Measurements from ENCODE around the gene SYNPO.
A peak's percentile ranks its signal among the peaks of the same experiment; 100 is the strongest.

SYNPO gene

DNA sequence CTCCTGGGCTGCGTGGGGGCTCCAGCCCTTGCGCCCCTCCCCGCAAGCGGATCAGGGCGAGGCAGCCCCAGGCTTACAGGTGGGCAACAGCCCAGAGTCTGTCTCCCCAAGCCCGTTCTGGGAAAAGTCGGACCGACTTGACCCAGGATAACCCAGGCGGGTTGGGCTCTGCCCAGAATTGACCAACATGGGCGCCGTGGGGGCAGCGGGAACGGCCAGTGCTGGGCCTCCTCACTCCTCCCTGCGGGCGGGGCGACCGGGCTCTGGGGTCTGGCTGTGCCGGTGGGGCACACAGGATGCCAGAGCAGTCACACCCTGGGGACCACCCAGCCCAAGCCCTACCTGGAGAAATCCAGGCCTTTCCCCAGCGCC, 15.3 kb upstream of the SYNPO start:
- DNase-seq (ENCODE audit: low read depth) = no peak

DNA sequence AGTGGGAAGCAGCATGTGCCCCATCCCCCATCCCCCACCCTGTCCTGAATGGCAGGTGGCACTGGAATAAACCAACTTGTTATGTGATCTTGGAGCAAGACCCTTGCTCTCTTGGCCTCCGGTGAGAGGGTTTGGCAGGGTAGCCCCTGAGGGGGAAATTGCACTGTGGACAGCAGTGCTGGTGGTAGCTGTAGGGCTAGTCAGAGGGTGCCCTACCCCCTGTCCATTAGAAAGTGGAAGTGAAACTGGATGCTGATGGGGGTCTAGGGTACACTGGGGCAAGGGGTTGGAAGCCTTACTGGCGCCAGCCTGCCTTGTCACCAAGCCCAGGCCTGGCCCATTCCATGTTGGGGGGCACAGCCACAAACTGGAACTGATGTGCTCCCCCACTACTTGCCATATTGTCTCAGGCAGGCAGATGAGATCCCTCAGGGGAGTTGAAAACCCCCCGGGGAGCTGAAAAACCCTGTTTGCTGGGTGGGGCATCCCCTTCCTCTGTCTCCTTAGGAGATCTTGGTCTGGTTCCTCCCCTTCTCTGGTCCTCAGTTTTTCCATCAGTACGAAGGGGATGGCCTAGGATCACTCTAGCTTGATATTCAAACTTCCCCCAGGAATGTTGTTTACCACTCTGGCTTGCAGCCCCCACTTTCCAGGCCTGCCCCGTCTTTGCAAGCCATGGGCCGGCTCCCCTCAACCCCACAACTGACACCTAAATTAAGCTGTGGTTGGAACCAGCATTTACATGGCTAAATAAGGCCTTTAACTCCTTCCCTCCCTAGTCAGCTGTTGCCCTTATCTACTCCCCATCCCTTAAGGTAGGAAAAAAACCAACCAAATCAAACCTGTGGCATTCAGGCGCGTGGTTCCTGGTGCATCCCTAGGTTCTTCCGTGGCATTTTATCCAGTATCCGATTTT, 14.4 kb upstream of the SYNPO start:
- no peak for DNase-seq (ENCODE audit: low read depth)

DNA sequence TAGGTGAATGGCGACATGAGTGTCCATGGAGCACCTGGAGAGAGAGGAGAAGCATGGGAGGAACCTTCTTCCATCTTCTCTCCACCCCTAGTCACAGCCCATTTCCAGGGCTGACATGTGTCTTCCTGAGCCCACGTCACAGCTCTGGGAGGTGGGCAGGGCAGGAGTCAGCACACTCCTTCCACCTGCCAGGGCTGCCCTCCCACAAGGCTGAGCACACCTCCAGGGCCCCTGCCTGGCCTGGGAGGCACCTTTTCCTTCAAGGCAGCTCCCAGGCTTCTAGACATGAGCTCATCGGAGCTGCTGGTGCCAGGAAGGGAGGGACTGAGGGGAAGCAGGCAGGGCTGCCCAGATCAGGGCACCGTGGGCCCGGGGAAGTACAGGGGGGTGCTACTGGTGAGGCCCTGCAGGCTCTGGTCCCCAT, 13.6 kb upstream of the SYNPO start:
- DNase-seq (ENCODE audit: low read depth) = no peak

DNA sequence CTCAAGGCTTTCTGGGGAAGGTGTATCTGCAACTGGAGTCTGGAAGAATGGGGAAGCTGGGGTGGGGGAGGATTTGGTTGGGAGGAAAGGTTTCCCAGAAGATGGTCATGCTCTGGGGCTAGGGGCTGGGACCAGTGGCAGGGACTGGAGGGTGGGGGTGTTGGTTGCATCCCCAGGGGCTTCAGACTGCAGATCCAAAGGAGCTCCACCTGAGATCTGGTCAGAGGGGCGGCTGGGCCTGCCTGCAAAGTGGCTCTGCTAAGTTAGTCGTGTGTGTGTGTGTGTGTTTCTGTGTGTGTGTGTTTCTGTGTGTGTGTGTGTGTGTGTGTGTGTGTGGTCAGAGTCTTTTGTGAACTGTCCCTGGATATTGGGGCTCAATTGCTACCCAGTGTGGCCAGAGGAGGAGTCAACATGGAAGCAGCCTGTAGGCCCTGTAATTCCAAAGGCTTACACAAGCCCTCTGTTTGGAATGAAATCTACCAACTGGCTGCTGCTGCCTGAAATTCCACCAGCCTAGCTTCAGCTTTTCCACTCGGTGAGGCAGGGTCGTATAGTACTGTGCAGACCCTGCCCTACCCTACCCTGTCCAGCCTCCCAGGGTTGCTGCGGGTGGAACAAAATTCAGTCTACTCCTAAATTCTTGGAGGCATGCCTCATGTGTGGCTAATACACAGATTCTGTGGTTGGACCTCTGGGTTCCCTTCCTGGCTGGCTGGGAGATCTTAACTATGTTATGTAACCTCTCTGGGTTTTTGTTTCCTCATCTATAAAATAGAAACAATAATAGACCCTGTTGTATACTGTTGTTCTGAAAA, 12.5 kb upstream of the SYNPO start:
- no peak for DNase-seq (ENCODE audit: low read depth)

DNA sequence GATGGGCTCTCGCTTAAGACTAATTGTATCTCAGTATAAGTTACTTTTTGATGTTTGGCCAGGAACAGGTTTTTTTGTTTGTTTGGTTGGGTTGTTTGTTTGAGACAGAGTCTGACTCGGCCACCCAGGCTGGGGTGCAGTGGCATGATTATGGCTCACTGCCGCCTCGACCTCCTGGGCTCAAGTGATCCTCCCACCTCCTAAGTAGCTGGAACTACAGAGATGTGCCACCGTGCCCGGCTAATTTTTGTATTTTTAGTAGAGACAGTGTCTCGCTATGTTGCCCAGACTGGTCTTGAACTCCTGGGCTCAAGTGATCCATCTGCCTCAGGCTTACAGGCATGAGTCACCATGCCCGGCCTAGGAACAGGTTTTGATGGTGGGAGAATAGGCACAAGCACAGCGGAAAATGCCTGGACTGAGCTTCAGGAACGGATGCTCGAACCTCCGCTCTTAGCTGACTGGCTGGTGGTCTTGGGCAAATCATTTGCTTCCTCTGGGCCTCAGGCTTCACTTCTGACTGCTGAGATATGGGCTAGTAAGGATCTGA, 11.4 kb upstream of the SYNPO start:
- DNase-seq (ENCODE audit: low read depth) = no peak

DNA sequence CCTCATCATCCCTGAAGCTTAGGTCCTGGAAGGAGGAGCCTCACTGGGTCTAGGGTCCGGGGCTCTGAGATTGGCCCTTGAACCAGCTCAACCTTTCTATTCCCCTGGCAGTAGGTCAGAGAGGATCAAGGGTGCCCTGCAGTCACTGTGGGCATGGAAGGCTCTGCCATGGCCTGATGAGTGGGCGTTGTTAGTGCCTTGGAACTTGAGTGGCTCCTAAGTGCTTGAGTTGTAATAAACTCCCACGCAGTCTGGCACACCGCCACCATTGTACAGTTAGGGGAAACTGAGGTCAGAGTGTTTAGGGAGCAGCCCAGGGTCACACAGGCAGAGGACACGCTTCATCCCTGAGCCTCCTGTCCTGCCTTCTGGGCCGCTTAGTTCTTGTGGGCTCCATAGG, 10.4 kb upstream of the SYNPO start:
- no peak for DNase-seq (ENCODE audit: low read depth)

DNA sequence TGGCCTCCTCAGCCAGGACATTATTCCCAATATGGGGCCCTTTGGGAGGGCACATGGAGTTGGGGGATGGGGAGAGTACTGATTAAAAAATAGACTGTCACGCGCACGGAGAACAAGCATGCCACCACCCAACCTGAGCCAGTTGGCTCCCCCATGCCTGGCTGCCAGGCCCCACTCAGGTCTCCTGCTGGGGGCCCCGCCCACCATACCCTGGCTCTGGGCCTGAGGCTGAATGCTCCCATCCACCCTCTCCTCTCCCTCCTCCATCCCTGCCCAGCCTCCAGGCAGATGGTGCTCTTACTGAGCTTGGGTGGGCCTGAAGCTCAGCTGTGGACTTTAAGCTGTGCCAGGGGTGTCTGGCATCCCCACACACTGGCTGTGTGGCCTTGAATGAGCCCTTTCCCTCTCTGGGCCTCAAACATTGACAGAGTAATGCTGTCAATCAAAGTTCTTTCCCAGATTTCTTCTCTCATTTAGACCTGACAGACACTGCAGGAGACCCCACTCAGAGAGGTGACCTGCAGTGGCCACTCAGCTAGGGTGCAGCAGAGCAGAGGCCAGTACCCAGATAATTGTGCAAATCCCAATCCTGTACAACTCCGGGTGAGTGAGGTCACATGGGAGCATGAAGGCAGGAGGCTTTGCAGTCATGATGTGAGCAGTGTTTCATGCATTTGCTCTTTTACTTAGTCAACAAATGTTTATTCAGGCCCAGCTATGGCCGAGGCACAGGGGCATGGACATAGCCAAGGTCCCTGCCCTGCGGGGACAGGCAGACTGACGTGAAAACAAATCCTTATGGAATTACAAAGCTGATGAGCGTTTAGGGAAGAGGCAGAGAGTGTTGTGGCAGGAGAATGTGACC, 9.8 kb upstream of the SYNPO start:
- DNase-seq (ENCODE audit: low read depth) = no peak

DNA sequence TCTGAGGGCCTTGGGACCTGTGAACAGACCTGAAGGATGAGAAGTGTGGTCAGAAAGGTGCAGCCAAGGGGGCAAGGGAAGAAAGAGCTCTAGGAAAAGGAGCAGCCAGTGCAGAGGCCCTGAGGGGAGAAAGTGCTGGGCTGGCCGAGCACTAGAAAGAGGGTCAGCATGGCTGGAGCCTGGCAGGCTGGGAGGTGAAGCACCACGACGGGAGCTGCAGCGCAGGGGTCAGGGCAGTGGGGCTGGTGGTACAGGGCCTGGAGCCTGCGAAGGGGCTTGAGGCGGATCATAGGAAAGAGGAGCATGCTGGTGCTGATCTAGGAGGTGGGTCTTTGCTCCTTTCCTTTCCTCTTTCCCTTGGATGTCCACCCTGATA, 9.1 kb upstream of the SYNPO start:
- no peak for DNase-seq (ENCODE audit: low read depth)

DNA sequence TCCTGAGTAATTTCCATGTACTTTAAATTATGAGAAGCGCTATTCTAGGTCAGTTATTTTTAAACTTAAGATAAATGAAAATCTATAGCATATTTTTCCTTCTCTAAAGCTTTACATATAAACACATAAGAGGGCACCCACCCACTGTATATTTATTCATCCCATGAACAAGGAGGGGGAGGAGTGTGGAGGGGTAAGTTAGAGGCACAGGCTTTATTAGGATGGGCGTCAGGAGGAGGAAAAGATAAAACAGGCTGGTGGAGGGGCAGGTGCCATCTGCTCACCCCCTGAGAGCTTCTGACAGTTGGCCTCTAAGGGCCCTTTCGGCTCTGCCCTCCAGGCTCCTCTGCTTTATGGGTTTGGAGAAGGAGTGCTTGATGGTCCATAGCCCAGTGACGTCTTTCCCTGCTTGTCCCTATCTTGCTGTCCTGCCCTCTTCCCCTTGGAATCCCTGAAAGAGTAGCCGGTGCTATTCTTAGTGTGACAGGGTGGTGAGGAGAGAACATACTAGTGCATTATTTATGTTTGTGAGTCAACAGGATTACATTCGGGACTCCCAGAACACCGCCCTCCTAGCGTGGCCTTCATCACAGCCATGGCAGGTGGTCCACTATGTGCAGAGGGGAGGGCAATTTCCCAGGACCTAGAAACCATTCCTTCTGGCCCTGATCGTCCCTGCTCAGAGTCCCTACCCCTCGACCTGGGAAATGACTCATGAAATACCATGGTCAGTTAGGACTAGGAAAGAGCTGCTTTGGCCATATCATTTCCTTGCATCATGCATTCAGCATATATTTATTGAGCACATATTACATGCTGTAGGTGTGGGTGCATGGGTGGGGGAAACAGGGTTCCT, 7.9 kb upstream of the SYNPO start:
- DNase-seq (ENCODE audit: low read depth) = peak; percentile 27

DNA sequence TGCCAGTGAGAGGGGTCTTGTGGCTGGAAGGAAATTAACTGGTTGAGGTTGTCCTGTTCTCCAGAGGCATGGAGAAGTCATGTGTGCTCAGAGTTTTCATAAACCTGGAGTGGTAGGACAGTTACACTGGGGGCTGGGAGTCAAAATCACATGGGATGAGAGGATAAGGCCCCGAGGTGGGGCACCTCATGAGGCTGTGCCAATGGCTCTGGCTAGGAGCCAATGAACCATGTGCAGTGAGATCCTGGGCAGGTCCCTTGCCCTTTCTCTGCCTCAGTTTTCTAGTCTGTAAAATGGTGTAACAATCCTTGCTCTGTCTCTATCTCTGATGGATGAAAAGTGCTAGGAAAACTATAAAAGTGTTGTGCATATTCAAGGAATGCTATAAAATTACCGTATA, 7.0 kb upstream of the SYNPO start:
- DNase-seq (ENCODE audit: low read depth) = no peak

DNA sequence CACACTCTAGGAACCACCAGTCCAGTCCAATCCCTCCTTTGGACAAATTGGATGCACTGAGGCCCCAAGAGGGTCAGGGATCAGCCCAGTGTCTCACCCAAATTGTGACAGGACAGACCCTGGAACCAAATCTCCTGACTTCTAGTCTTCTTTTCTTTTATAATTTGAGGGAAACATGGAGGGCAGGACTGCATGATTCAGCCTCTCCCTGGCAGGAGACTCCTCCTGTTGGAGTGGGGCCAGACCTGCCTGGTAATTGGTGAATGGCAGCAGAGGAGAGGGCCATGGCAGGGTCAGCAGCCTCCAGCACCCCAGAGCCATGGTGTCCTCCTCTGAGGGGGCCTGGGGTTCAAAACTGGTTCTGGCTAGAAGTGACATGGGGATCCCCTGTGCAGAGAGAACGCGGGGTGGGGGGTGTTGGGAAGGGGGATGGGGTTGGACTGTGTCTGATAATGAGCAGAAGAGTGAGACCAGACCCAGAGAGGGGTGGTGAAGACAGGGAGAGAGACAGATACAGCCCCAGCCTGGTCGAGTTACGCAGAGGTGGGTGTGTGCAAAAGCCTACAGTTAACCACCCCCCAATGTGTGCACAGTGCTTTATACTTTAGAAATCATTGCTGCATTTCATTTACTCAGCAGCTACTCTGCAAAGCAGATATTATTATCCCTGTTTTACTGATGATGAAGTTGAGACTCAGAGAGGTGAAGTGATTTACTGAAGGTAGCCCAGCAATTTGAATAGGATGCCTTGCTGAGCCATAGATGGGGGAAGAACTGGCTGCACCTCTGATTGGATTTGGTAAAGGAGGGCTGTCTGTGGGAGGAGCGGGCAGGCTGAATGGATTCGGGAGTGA, 3.8 kb upstream of the SYNPO start:
- DNase-seq (ENCODE audit: low read depth) = peak; percentile 27

DNA sequence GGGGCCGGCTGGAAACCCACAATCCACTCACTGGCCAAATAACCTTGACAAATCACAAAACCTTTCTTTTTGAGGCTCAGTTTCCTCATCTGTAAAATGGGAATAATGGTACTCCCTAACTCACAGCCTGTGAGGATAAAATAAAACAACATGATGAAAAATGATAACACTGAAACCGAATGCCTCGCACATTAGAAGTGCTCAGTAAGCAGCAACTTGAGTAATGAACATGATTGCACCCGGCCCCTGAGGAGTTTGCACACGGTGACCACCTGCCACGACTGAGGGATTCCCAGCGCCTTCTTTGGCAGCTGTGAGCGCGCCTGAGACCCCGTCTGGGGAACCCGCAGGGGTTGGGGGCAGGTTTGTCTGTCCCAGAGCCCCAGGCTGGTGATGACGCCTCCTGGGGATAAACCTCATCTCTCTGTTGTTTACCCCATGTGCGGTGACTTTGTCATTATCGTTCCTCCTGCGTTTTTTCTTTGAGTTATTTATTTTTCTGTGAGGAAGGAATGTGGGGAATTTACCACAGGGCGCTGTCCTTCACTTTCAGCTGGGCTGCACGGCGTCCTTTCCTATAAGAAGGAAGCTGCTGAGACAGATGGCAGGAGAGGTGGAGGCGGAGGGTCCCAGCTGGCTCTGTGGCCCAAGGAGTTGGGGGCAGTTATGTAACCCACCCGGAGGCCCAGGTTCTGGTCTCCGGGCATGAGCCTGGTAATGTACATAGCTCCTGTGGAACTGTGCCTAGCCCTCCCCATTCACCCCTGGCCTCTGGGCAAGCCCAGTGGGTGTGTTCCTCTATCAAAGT, 3.0 kb upstream of the SYNPO start:
- peak; percentile 22 for DNase-seq (ENCODE audit: low read depth)

DNA sequence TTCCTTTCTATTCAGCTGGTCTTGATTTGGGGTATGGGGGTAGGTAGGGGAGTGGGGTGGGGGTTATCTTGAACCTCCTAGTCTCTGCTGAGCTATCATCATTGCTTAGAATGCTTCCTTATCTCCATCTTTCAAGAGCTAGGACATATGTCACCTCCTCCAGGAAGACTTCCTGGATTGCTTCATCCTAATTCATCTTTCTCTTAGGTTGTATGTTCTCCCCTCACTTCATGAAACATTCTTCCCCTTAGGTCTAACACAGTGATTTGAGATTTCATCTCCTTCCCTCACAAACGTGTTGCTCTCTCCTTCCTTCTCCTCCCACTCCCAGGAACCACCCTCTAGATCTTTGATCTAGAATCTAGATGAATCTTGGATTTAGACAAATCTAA, 2.4 kb upstream of the SYNPO start:
- no peak for DNase-seq (ENCODE audit: low read depth)

DNA sequence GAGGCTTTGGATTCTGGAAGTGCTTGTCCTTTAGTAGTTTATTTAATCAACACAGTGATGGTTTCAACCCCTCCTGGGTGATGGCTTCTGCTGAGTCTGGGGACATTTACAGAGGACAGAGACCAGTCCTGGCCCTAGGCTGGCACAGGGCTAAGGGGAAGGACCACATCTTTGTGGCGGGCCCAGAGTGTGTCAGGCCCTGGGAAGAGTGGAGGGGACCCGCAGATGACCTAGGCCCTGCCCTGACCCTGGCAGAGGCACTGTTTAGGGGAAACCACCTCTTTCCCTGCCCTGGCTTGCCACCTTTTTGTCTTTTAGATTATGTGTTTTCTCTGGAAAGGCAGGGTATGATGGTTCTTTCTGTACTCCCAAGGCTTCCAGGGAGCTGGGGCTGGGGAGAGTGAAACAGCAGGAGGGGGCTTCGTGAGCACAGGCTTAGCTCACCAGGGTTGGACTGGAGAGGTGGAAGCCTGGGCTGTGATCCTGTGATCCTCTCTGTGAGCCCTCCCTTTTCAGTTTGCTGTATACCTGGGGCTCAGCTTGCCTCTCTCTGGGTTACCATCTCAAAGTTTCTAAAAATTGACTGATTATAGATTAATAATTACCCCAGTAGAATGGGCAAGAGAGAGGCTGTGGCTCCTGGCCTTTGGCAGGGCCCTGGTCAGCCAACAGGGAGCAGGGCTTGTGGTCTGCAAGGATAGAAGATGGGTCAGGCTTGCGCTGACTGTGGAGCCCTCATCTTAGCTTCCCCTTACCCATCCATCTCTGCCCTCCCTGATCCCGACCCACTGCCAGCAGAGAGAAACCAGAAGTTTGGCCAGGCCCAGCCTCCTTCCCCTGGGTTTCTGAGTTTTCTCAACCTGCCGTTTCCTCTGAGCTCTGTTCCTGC, 1.7 kb upstream of the SYNPO start:
- DNase-seq (ENCODE audit: low read depth) = no peak

DNA sequence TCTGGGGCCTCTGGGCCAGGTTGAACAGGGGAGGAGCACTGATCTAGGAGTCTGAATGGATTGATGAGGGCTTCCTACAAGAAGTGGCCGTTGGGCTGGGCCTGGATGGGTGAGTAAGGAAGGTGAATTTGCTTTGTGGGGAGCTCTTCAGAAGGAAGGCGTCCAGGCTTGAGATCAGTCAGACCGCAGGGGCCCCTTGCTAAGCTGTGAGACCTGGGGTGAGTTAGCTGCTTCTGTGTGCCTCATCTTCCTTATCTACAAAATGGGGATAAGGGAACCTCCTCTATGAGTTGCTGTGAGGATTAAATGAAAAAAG, 1.1 kb upstream of the SYNPO start:
- no peak for DNase-seq (ENCODE audit: low read depth)

DNA sequence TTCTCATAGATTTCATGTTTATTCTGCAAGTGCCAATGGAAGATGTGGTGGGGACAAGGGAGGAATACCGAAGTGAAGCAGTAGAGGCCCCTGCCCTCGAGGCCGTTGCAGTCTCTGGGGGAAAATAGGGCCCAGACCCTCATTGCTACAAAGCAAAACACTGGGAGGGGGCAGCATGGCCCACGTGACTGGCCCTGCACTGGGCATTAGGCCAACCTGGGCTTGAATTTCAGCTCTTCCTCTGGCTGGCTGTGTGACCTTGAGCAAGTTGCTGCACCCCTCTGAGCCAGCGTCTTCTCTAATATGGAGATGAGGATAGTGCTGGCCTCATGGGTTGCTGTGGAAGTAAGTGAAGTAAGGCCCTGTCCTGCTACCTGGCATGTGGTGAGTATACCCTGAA, 709 bp upstream of the SYNPO start:
- no peak for DNase-seq (ENCODE audit: low read depth)

DNA sequence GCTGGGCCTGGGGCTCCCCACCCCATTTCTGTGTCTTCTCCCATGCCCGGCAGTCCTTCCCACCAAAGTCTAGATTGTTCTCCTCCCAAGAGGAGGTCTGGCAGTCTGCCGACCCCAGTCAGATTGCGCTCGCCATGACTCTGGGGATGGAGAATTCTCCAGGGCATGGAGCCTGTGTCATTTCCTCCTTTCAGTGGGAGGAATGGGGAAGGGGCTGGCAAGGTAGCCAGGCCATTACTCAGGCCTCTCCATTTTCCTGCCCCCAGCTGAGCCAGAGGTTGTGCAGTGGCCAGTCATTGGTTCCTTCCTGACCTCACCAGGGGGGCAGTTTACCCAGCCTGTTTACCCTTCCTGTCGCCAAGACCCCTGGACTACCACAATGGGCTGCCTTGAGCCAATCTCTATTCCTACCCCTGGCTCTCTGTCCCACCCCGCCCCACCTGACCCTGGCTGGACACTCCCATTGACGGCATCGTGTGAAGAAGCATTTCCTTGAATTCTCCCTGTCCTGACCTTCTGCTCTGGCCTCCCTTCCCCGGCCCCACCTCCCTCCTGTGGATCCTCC, 628 bp downstream of the SYNPO start:
- DNase-seq (ENCODE audit: low read depth) = no peak

Data from fibroblast of the conjunctiva (primary cell).